H4 (cell line): ENCODE data around the gene L3MBTL4. TPM values are rescaled to one million over a fixed set of nuclear protein-coding genes. Genes with fewer than 3 reads are reported as not detected.

Source experiments
- DNase-seq: peaks from one replicate; pipeline ENCODE4 v3.0.0-alpha.2; 2015; ENCODE audit warnings: low spot score
- total RNA-seq: library from RNA; depleted of rRNA; stranded (reverse); fragments of >200 nt; shearing (Covaris generic); gene quantifications from 2 replicates; pipeline ENCODE4 v1.2.3, GENCODE V29; 2014

The L3MBTL4 gene
- total RNA-seq, 1 experiment from 2014 or later, result 2.4 TPM

GRCh38 chr18:6255116-6255705, 159.5 kb downstream of the L3MBTL4 start:
- DNase-seq, result no peak

- no peak for DNase-seq
Observed at GRCh38 chr18:6254456-6254855, 160.3 kb downstream of the L3MBTL4 start.

GRCh38 chr18:6251084-6251483, 163.6 kb downstream of the L3MBTL4 start:
- DNase-seq, result no peak

- no peak for DNase-seq
Observed at GRCh38 chr18:6249788-6250187, 164.9 kb downstream of the L3MBTL4 start.

- DNase-seq, result no peak
Observed at GRCh38 chr18:6249170-6249569, 165.5 kb downstream of the L3MBTL4 start.

- DNase-seq, result no peak
Observed at GRCh38 chr18:6248017-6248416, 166.7 kb downstream of the L3MBTL4 start.

- DNase-seq, result no peak
Observed at GRCh38 chr18:6242004-6242403, 172.7 kb downstream of the L3MBTL4 start.

- no peak for DNase-seq
Observed at GRCh38 chr18:6239716-6240115, 175.0 kb downstream of the L3MBTL4 start.

GRCh38 chr18:6236258-6236657, 178.5 kb downstream of the L3MBTL4 start:
- DNase-seq, result no peak

- no peak for DNase-seq
Observed at GRCh38 chr18:6222271-6222670, 192.4 kb downstream of the L3MBTL4 start.

- DNase-seq, result no peak
Observed at GRCh38 chr18:6221602-6222014, 193.1 kb downstream of the L3MBTL4 start.

- no peak for DNase-seq
Observed at GRCh38 chr18:6220129-6220528, 194.6 kb downstream of the L3MBTL4 start.

- DNase-seq, result peak; percentile 48
Observed at GRCh38 chr18:6219116-6219717, 195.5 kb downstream of the L3MBTL4 start.

- no peak for DNase-seq
Observed at GRCh38 chr18:6215888-6216287, 198.8 kb downstream of the L3MBTL4 start.

- DNase-seq, result no peak
Observed at GRCh38 chr18:6211174-6211504, 203.6 kb downstream of the L3MBTL4 start.

- DNase-seq, result no peak
Observed at GRCh38 chr18:6210349-6211173, 204.2 kb downstream of the L3MBTL4 start.

GRCh38 chr18:6207941-6208340, 206.8 kb downstream of the L3MBTL4 start:
- DNase-seq, result no peak

- DNase-seq, result no peak
Observed at GRCh38 chr18:6207116-6207515, 207.6 kb downstream of the L3MBTL4 start.

GRCh38 chr18:6205706-6206105, 209.0 kb downstream of the L3MBTL4 start:
- no peak for DNase-seq

GRCh38 chr18:6204476-6204875, 210.2 kb downstream of the L3MBTL4 start:
- no peak for DNase-seq

- no peak for DNase-seq
Observed at GRCh38 chr18:6203791-6204190, 210.9 kb downstream of the L3MBTL4 start.

- no peak for DNase-seq
Observed at GRCh38 chr18:6202861-6203260, 211.8 kb downstream of the L3MBTL4 start.

- no peak for DNase-seq
Observed at GRCh38 chr18:6200204-6200774, 214.4 kb downstream of the L3MBTL4 start.
